ENCODE results near the gene PCDHGB2.
"Not testable (repeated sequence)": the region's sequence is repeated elsewhere in the genome, so short reads cannot be mapped to it uniquely, and the experiment has no call there.

Gene PCDHGB2

DNA sequence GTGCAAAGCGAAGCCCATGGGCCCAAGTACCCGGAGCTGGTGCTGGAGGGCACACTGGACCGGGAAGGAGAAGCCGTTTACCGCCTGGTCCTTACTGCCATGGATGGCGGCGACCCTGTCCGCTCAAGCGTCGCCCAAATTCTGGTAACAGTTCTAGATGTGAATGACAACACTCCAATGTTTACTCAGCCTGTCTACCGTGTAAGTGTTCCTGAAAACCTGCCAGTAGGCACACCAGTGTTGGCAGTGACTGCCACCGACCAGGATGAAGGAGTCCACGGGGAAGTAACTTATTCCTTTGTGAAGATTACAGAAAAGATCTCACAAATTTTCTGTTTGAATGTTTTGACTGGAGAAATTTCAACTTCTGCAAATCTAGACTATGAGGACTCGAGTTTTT is 14.8 kb downstream of the PCDHGB2 start:
- no peak overlapping the region for H3K4ac ChIP-seq (ENCODE audit: low read depth in 1 of 2, low read length in 2 of 2)
- H4K8ac ChIP-seq (ENCODE audit: low read length), result no peak overlapping the region
- no peak overlapping the region for H4K91ac ChIP-seq (ENCODE audit: low read length)
- H3K9ac ChIP-seq (ENCODE audit: low read length), result no peak overlapping the region
- no peak overlapping the region for H2BK15ac ChIP-seq (ENCODE audit: low read depth, poor library complexity, severe bottlenecking)
- H3K79me1 ChIP-seq (replicated peaks; ENCODE audit: low read length, poor library complexity, severe bottlenecking), result no peaks in the 10 kb centered on the region
- no peak overlapping the region for H3K4me2 ChIP-seq (ENCODE audit: low read length, poor library complexity, severe bottlenecking)
- H2AK5ac ChIP-seq (ENCODE audit: low read length, severe bottlenecking), result no peak overlapping the region
- DNase-seq, result no peak
- no peak overlapping the region for H3K23ac ChIP-seq (ENCODE audit: low read length in 2 of 2)
- no peak overlapping the region for H3K27ac ChIP-seq (ENCODE audit: low read length, poor library complexity, severe bottlenecking)
- H3K14ac ChIP-seq (ENCODE audit: low read length in 2 of 2), result no peak overlapping the region
- no peak overlapping the region for H2BK120ac ChIP-seq (ENCODE audit: low read depth, low read length)
- H3K36me3 ChIP-seq (ENCODE audit: control insufficient read depth in 1 of 2, insufficient read depth in 2 of 2, low read depth in 1 of 2, low read length in 2 of 2), result peaks cover 0 to 8% of the 10 kb centered on the region in 2 experiments
- no peak overlapping the region for H2BK12ac ChIP-seq (ENCODE audit: low read length in 2 of 2)
- peaks cover 0 to 13% of the 10 kb centered on the region in 2 experiments for H3K27me3 ChIP-seq (ENCODE audit: control insufficient read depth in 1 of 2, insufficient read depth in 1 of 2, low read length in 2 of 2)
- H2AFZ ChIP-seq (ENCODE audit: low read depth, low read length), result no peak overlapping the region
- no peak overlapping the region for H2BK5ac ChIP-seq (ENCODE audit: low read depth, low read length, poor library complexity, severe bottlenecking)
- H3K4me3 ChIP-seq (ENCODE audit: insufficient read depth in 1 of 2, low read depth in 1 of 2, low read length in 2 of 2), result peak overlapping the region in 1 of 2 experiments; percentile 75
- 91% methylated on average over 14 of the region's 14 CpGs for WGBS
- peaks cover 60% of the 10 kb centered on the region for H3K9me3 ChIP-seq (ENCODE audit: control insufficient read depth, low read length)
- H3K18ac ChIP-seq (ENCODE audit: low read depth in 1 of 2, low read length in 2 of 2), result no peak overlapping the region
- H3K4me1 ChIP-seq (ENCODE audit: control insufficient read depth, insufficient read depth, low read depth, low read length), result no peaks in the 10 kb centered on the region

DNA sequence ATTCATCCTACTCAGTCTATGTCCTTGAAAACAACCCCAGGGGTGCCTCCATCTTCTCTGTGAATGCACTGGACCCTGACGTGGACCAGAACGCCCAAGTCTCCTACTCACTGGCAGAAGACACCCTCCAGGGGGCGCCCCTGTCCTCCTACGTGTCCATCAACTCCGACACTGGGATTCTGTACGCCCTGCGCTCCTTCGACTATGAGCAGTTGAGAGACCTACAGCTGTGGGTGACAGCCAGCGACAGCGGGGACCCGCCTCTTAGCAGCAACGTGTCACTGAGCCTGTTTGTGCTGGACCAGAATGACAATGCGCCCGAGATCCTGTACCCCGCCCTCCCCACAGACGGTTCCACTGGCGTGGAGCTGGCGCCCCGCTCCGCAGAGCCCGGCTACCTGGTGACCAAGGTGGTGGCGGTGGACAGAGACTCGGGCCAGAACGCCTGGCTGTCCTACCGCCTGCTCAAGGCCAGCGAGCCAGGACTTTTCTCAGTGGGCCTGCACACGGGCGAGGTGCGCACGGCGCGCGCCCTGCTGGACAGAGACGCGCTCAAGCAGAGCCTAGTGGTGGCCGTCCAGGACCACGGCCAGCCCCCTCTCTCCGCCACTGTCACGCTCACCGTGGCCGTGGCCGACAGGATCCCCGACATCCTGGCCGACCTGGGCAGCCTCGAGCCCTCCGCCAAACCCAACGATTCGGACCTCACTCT is 15.8 kb downstream of the PCDHGB2 start:
- not testable (repeated sequence) for H4K8ac ChIP-seq (ENCODE audit: low read length); H2BK12ac ChIP-seq (ENCODE audit: low read length in 2 of 2); H3K79me1 ChIP-seq (replicated peaks; ENCODE audit: low read length, poor library complexity, severe bottlenecking); H3K36me3 ChIP-seq (ENCODE audit: control insufficient read depth in 1 of 2, insufficient read depth in 2 of 2, low read depth in 1 of 2, low read length in 2 of 2); H3K23ac ChIP-seq (ENCODE audit: low read length in 2 of 2); H3K27ac ChIP-seq (ENCODE audit: low read length, poor library complexity, severe bottlenecking); H3K4ac ChIP-seq (ENCODE audit: low read depth in 1 of 2, low read length in 2 of 2); H2AFZ ChIP-seq (ENCODE audit: low read depth, low read length); H3K4me1 ChIP-seq (ENCODE audit: control insufficient read depth, insufficient read depth, low read depth, low read length); H3K4me3 ChIP-seq (ENCODE audit: insufficient read depth in 1 of 2, low read depth in 1 of 2, low read length in 2 of 2); H2BK120ac ChIP-seq (ENCODE audit: low read depth, low read length); DNase-seq; H2AK5ac ChIP-seq (ENCODE audit: low read length, severe bottlenecking); H3K9ac ChIP-seq (ENCODE audit: low read length); H3K18ac ChIP-seq (ENCODE audit: low read depth in 1 of 2, low read length in 2 of 2); H4K91ac ChIP-seq (ENCODE audit: low read length); H2BK15ac ChIP-seq (ENCODE audit: low read depth, poor library complexity, severe bottlenecking); H3K14ac ChIP-seq (ENCODE audit: low read length in 2 of 2); H3K4me2 ChIP-seq (ENCODE audit: low read length, poor library complexity, severe bottlenecking); H2BK5ac ChIP-seq (ENCODE audit: low read depth, low read length, poor library complexity, severe bottlenecking)
- Histone ChIP-seq H3K27me3 (ENCODE audit: control insufficient read depth in 1 of 2, insufficient read depth in 1 of 2, low read length in 2 of 2) (peaks cover 0 to 13% of the 10 kb centered on the region in 2 experiments), H3K9me3 (ENCODE audit: control insufficient read depth, low read length) (peaks cover 57% of the 10 kb centered on the region)
- 94% methylated on average over 35 of the region's 48 CpGs for WGBS

DNA sequence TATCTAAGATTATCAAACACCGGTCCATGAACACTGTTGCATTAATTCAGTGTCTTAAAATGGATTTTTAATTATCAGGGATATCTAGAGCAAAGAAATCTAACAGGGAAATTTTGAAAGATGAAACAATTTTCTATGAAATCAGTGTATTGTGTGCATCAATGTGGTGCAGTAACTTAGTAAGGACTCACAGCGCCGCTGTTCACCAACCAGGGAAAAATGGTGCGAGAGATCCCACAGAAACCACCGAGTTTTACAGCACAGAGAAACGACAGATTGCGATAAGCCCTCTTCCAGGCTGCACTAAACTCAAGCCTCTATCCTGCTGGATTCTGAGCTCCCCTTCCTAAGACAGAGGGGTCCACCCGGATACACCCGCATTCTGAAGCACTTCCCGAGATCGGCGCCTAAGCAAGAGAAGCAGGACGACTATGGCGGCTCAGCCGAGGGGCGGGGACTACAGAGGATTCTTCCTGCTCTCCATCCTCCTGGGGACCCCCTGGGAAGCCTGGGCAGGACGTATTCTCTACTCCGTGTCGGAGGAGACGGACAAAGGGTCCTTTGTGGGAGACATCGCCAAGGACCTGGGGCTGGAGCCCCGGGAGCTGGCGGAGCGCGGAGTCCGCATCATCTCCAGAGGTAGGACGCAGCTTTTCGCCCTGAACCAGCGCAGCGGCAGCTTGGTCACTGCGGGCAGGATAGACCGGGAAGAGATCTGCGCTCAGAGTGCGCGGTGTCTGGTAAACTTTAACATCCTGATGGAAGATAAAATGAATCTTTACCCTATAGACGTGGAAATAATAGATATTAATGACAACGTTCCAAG is 22.9 kb downstream of the PCDHGB2 start, which contains the start of gene PCDHGA7:
PCDHGA7 (plus strand) TSS at position 274 of the 826 bp plus-strand sequence; CDS start at position 432, 158 bp downstream.
- Histone ChIP-seq H3K4me3 (ENCODE audit: insufficient read depth in 1 of 2, low read depth in 1 of 2, low read length in 2 of 2) (peak within 1 kb of the TSS in 1 of 2 experiments; percentile 77), H2BK5ac (ENCODE audit: low read depth, low read length, poor library complexity, severe bottlenecking) (no peak within 1 kb of the TSS), H4K8ac (ENCODE audit: low read length) (no peak within 1 kb of the TSS), H3K4ac (ENCODE audit: low read depth in 1 of 2, low read length in 2 of 2) (no peak within 1 kb of the TSS), H3K36me3 (ENCODE audit: control insufficient read depth in 1 of 2, insufficient read depth in 2 of 2, low read depth in 1 of 2, low read length in 2 of 2) (no peaks in the 10 kb centered on the region), H2AK5ac (ENCODE audit: low read length, severe bottlenecking) (no peak within 1 kb of the TSS), H2BK15ac (ENCODE audit: low read depth, poor library complexity, severe bottlenecking) (no peak within 1 kb of the TSS), H2AFZ (ENCODE audit: low read depth, low read length) (no peak within 1 kb of the TSS), H3K23ac (ENCODE audit: low read length in 2 of 2) (no peak within 1 kb of the TSS), H3K4me1 (ENCODE audit: control insufficient read depth, insufficient read depth, low read depth, low read length) (no peaks in the 10 kb centered on the region), H3K27ac (ENCODE audit: low read length, poor library complexity, severe bottlenecking) (no peak within 1 kb of the TSS), H3K4me2 (ENCODE audit: low read length, poor library complexity, severe bottlenecking) (no peak within 1 kb of the TSS), H3K27me3 (ENCODE audit: control insufficient read depth in 1 of 2, insufficient read depth in 1 of 2, low read length in 2 of 2) (no peaks in the 10 kb centered on the region), H3K14ac (ENCODE audit: low read length in 2 of 2) (no peak within 1 kb of the TSS), H3K18ac (ENCODE audit: low read depth in 1 of 2, low read length in 2 of 2) (no peak within 1 kb of the TSS), H3K79me1 (replicated peaks; ENCODE audit: low read length, poor library complexity, severe bottlenecking) (no peaks in the 10 kb centered on the region), H3K9me3 (ENCODE audit: control insufficient read depth, low read length) (peaks cover 33% of the 10 kb centered on the region), H2BK120ac (ENCODE audit: low read depth, low read length) (no peak within 1 kb of the TSS), H2BK12ac (ENCODE audit: low read length in 2 of 2) (no peak within 1 kb of the TSS), H3K9ac (ENCODE audit: low read length) (peak within 1 kb of the TSS; percentile 67), H4K91ac (ENCODE audit: low read length) (no peak within 1 kb of the TSS)
- 95% methylated on average over 37 of the region's 37 CpGs for WGBS
- no peak for DNase-seq

DNA sequence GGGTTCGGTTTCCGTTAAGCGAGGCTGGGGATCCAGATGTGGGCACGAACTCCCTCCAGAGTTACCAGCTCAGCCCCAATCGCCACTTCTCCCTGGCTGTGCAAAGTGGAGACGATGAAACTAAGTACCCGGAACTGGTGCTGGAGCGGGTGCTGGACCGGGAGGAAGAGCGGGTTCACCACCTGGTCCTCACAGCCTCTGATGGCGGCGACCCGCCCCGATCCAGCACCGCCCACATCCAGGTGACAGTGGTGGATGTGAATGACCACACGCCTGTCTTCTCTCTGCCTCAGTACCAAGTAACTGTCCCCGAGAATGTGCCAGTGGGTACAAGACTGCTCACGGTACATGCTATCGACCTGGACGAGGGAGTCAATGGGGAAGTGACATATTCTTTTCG is 23.6 kb downstream of the PCDHGB2 start:
- Histone ChIP-seq H3K14ac (ENCODE audit: low read length in 2 of 2) (no peak overlapping the region), H4K91ac (ENCODE audit: low read length) (no peak overlapping the region), H2AFZ (ENCODE audit: low read depth, low read length) (no peak overlapping the region), H2BK5ac (ENCODE audit: low read depth, low read length, poor library complexity, severe bottlenecking) (no peak overlapping the region), H3K79me1 (replicated peaks; ENCODE audit: low read length, poor library complexity, severe bottlenecking) (peaks cover 2% of the 10 kb centered on the region), H3K18ac (ENCODE audit: low read depth in 1 of 2, low read length in 2 of 2) (no peak overlapping the region), H2AK5ac (ENCODE audit: low read length, severe bottlenecking) (no peak overlapping the region), H3K27me3 (ENCODE audit: control insufficient read depth in 1 of 2, insufficient read depth in 1 of 2, low read length in 2 of 2) (no peaks in the 10 kb centered on the region), H3K36me3 (ENCODE audit: control insufficient read depth in 1 of 2, insufficient read depth in 2 of 2, low read depth in 1 of 2, low read length in 2 of 2) (no peaks in the 10 kb centered on the region), H3K23ac (ENCODE audit: low read length in 2 of 2) (no peak overlapping the region), H3K27ac (ENCODE audit: low read length, poor library complexity, severe bottlenecking) (no peak overlapping the region), H2BK15ac (ENCODE audit: low read depth, poor library complexity, severe bottlenecking) (no peak overlapping the region), H4K8ac (ENCODE audit: low read length) (no peak overlapping the region), H3K4me1 (ENCODE audit: control insufficient read depth, insufficient read depth, low read depth, low read length) (no peaks in the 10 kb centered on the region), H3K4ac (ENCODE audit: low read depth in 1 of 2, low read length in 2 of 2) (no peak overlapping the region), H3K9me3 (ENCODE audit: control insufficient read depth, low read length) (peaks cover 33% of the 10 kb centered on the region), H3K4me2 (ENCODE audit: low read length, poor library complexity, severe bottlenecking) (no peak overlapping the region), H2BK12ac (ENCODE audit: low read length in 2 of 2) (no peak overlapping the region), H2BK120ac (ENCODE audit: low read depth, low read length) (no peak overlapping the region), H3K9ac (ENCODE audit: low read length) (no peak overlapping the region), H3K4me3 (ENCODE audit: insufficient read depth in 1 of 2, low read depth in 1 of 2, low read length in 2 of 2) (peak overlapping the region in 1 of 2 experiments; percentile 77)
- WGBS, result 96% methylated on average over 20 of the region's 21 CpGs
- no peak for DNase-seq

Data from mesenchymal stem cell (in vitro differentiated cells and primary cell).